BJ (cell line): Measurements from ENCODE around the gene ANO2. TPM values are rescaled to one million over a fixed set of nuclear protein-coding genes. Genes with fewer than 3 reads are reported as not detected.
A peak's percentile ranks its signal among the peaks of the same experiment; 100 is the strongest.

Experiments used
- CTCF ChIA-PET: fragments of 350-600 bp; formaldehyde crosslinking; extraction: SDS; loops from one replicate; lab custom pipeline; 2021; ENCODE audit warnings: antibody characterized with exemption, inconsistent platforms; lab: Yijun Ruan, JAX
- POLR2A ChIA-PET: fragments of 300-600 bp; sonication (Branson Sonifier 250); formaldehyde crosslinking; extraction: SDS; loops from one replicate; lab custom pipeline; 2021; ENCODE audit warnings: antibody characterized with exemption; lab: Charles Lee
- DNase-seq: peaks from one replicate; pipeline ENCODE4 v3.0.0-alpha.2; 2011; ENCODE audit warnings: low read depth
- H3K27me3 ChIP-seq: 2 replicates; pipeline ENCODE4 v1.6.0; 2011; ENCODE audit warnings: low read length; ENCODE audit not compliant: control insufficient read depth, insufficient read depth
- H3K36me3 ChIP-seq: 2 replicates; pipeline ENCODE4 v1.5.1; 2011; ENCODE audit warnings: low read length; ENCODE audit not compliant: control insufficient read depth, insufficient read depth
- H3K4me3 ChIP-seq: 2 replicates; pipeline ENCODE4 v1.5.1; 2011; ENCODE audit warnings: low read depth, mild to moderate bottlenecking, control low read depth, low read length
- polyA plus RNA-seq: library from polyadenylated mRNA; depleted of rRNA; stranded (reverse); fragments of >200 nt; gene quantifications from 2 replicates; pipeline ENCODE4 v1.2.3, GENCODE V29; 2011
- TF ChIP-seq, protein P1 (sequence below): IDR thresholded peaks from 2 replicates; pipeline ENCODE4 v1.5.1; 2011; ENCODE audit warnings: low read depth, mild to moderate bottlenecking, control low read depth, inconsistent platforms, low read length, moderate library complexity; ENCODE audit not compliant: insufficient read depth

Gene ANO2
- polyA plus RNA-seq, 1 experiment: 0.10 TPM

GRCh38 chr12:5560265-5560664 lies 384.8 kb downstream of the ANO2 start:
- TF ChIP-seq, protein P1, sequence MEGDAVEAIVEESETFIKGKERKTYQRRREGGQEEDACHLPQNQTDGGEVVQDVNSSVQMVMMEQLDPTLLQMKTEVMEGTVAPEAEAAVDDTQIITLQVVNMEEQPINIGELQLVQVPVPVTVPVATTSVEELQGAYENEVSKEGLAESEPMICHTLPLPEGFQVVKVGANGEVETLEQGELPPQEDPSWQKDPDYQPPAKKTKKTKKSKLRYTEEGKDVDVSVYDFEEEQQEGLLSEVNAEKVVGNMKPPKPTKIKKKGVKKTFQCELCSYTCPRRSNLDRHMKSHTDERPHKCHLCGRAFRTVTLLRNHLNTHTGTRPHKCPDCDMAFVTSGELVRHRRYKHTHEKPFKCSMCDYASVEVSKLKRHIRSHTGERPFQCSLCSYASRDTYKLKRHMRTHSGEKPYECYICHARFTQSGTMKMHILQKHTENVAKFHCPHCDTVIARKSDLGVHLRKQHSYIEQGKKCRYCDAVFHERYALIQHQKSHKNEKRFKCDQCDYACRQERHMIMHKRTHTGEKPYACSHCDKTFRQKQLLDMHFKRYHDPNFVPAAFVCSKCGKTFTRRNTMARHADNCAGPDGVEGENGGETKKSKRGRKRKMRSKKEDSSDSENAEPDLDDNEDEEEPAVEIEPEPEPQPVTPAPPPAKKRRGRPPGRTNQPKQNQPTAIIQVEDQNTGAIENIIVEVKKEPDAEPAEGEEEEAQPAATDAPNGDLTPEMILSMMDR: no peak
- POLR2A ChIA-PET: interaction anchor here (0.5 kb wide), 1 partner anchor 1855 kb away, joined by 6 read pairs; no protein-coding TSS in a partner anchor
- Histone ChIP-seq H3K36me3 (no peaks in the 10 kb centered on the region), H3K4me3 (no peak overlapping the region), H3K27me3 (peaks cover 8% of the 10 kb centered on the region; the same call in 1 of the 2 replicates)
- CTCF ChIA-PET: interaction anchor here (1.3 kb wide), 1 partner anchor 89 kb away, joined by 3 read pairs; no protein-coding TSS in a partner anchor
- DNase-seq: no peak

DNA sequence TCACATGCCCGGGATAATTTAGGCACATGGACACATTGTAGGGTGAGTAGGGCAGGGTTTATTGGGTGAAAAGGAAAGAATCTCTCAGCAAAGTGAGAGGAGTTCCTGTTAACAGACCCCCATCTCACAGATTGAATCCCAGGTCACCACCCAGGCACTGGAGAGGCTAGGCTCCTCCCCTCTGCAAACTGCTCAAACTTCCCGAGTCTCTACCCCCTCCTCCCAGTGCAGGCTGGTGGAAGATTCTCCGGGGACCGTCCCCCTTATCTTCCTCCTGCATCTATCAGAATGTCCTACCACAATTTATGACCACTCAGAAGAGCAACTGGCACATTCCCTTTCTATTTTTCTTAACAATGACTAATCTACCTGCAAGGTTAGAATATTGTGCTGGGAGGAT lies 387.2 kb downstream of the ANO2 start:
- POLR2A ChIA-PET: no interaction called here
- Histone ChIP-seq H3K27me3 (peaks cover 3% of the 10 kb centered on the region; the same call in 1 of the 2 replicates), H3K36me3 (no peaks in the 10 kb centered on the region), H3K4me3 (no peak overlapping the region)
- no peak for DNase-seq
- TF ChIP-seq, protein P1: no peak
- CTCF ChIA-PET: interaction anchor here (1.5 kb wide), 1 partner anchor 8 kb away, joined by 4 read pairs; no protein-coding TSS in a partner anchor

- Histone ChIP-seq H3K27me3 (peaks cover 3% of the 10 kb centered on the region; the same call in 1 of the 2 replicates), H3K4me3 (no peak overlapping the region), H3K36me3 (no peaks in the 10 kb centered on the region)
- DNase-seq: no peak
- ChIA-PET CTCF (interaction anchor here (1.5 kb wide), 2 partner anchors 9 to 14 kb away, joined by 4 read pairs; no protein-coding TSS in a partner anchor), POLR2A (no interaction called here)
- TF ChIP-seq, protein P1: no peak
Observed at GRCh38 chr12:5556946-5557673, 387.9 kb downstream of the ANO2 start.

DNA sequence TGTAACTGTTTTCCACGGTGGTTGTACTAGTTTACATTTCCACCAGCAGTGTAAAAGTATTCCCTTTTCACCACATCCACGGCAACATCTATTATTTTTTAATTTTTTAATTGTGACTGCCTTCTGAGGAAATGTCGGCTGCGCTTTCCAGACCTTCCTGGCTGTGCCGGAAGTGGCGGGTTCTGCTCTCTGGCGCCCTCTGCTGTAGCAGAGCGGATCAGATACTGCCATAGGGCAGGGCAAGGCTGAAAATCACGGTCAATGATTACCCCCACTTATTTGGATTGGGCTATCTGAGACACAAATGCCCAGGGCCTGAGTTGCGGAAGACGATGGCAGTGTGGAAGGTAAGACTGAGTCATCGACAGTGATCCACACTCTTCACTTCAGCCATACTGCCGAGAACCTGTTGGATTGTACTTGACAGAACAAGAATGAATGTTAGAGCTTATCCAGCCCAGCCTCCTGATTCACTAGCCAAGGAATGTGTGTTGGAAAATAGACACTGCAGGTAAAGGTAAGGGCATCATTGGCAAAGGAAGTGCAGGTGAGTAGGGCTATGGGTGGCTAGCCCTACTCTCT lies 388.9 kb downstream of the ANO2 start:
- ChIA-PET CTCF (interaction anchor here (1.4 to 2.0 kb wide), 4 partner anchors 10 to 128 kb away, joined by 4 to 5 read pairs (median 4); no protein-coding TSS in a partner anchor), POLR2A (no interaction called here)
- H3K27me3 ChIP-seq: peaks cover 8% of the 10 kb centered on the region

More for the DNA sequence above, 388.9 kb downstream of the ANO2 start:
- no peak for DNase-seq
- H3K36me3 ChIP-seq: no peaks in the 10 kb centered on the region
- TF ChIP-seq, protein P1: peak; percentile 46; the same call in 1 of the 2 replicates
- no peak overlapping the region for H3K4me3 ChIP-seq
